SHP77 treated with DMSO at 0.1 percent for 48 hours (cell line): Measurements from ENCODE around the gene OGA.

Experiments
- DNase-seq: peaks from one replicate; lab custom pipeline; 2025; lab: John Stamatoyannopoulos, UW

The OGA gene

GRCh38 chr10:101818119-101818871 is at the start of gene OGA:
Gene OGA (minus strand): TSS chr10:101818444. CDS start chr10:101818022, 422 bp downstream.
- DNase-seq, result peak; percentile 98

GRCh38 chr10:101867931-101868330 is 49.7 kb upstream of the OGA start:
- DNase-seq, result no peak

DNA sequence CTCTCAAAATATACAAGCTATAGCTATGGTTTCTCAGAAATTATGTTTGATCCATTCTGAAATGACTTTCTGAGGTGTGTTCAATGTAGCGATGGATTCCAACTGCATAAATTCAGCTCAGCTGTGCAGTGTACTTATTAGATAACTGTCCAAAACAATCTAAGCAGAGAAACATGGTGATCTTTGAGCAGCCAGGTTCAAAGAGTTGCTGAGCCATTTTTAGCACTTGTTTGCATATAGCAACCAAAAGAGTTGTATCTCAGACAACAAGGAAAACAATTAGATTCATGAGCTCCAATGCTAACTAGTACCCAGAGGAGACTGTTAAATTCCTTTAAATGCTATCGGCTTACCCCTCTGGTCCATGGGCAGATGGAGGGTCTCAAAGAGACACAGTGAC is 41.3 kb upstream of the OGA start:
- DNase-seq, result no peak

DNA sequence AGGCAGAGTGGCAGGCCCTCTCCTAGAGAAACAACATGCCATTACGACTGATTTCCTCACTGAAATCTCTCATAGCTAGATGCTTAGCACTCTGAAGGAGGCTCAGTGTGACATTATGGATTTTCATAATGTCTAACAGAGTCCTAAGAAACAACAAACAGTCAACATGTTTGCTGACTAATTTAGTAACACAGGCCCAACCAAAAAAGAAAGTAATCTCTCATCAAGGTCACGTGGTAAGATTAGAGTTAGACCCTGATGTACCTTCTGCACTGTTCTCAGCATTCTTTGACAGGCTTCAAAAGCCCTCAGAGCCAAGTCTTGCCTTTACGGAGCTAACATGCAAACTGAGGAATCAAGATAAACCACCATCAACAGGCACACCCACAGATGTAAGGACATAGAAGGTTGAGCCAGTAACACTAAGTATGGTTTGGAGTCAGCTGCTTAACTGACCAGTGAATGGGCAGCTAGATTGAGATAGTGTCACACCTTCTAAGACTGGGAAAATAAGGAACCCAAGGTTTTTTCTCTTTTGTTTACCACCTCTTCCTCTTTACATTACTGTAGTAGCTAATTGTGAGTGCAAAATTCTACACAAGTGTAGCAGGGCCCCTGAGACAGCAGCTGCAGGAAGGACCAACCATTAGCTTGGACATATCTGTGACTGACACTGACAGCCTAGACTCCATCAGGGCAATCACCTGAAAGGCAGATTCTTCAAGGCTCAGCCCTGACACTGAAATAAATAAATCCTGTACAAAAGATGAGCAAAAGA is 40.7 kb upstream of the OGA start:
- DNase-seq, result no peak

DNA sequence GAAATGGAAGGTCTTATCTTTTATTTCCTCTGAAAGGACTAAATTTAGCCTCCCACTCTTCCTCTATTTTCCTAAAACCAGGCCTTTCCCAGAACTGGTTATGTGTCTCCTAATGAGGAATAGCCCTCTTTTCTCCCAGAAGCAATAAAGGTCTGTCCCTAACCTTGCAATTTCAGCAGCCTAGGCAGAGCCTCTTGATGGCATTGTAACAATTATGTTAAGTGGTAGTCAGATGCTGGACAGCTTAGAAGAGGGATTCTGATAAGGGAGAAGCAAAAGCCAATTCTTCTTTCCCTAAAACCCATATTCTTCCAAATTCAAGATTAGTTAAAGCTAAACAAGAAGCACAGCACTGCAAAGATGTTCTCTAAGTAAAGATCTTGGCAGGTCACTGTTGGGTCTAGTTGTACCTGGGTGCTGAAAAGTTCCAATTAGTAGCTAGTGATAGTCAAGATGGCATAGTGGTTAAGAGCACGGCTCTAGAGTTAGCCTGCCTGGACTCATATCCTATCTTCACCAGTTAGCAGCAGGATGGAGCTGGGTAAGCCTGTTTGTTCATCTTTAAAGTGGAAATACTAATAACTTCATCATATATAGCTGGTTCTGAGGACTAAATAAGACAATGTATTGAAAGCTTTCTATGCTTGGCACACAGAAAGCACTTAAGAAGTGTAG is 39.7 kb upstream of the OGA start:
- DNase-seq, result no peak

DNA sequence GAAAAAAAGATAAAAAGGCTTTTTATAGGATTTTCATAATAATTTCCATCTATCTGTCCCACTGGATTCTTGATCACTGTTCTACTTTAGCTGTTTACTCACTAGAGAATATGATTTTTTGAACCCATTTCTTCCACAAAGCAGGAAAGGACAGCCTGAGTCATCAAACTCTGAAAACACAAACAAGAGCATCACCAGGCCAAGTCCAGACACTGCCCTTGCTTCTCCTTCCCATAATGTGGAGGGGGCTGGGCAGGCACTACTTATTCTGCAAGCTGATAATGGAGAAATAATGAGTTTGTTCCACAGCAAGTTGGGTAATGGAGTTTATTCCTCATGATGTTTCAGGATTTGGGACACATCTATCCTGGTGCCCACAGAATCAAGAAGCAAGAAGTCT is 38.4 kb upstream of the OGA start:
- DNase-seq, result no peak

DNA sequence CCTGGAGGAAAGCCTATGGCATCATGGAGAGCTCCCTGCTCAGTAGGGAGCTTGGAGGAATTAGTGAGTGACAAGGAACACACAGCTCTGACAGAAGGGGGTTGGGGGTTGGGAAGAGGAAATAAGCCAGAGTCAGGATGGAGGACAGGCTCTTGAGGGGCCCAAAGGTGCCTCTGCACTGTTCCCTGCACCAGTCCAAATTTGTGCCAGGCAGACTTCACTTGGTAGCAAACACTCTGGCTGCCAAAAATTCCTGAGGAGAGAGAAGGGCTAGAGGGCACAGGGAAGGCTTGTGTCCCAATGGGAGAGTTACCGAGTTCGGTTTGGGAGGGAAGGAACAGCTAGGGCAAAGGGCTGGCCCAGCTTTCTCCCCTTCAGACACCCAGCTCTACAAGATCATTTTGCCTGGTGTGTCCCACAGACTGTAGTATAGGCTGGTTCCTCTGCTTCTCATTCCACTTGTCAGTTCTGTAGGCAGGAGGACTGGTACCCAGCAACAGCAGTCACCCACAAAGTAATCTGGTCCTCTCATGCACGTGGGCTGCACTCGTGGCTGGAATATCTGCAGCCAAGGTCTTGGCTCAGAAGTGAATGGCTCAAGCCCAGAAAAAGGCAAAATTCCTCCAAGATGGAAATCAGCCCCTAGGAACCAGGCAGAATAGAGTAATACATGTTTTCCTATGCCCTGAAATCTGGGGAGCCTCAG is 33.3 kb upstream of the OGA start:
- no peak for DNase-seq

- no peak for DNase-seq
Measured at GRCh38 chr10:101850749-101851148, 32.5 kb upstream of the OGA start.

- DNase-seq, result no peak
Measured at GRCh38 chr10:101848894-101849351, 30.7 kb upstream of the OGA start.

GRCh38 chr10:101848408-101848807 is 30.2 kb upstream of the OGA start:
- no peak for DNase-seq

DNA sequence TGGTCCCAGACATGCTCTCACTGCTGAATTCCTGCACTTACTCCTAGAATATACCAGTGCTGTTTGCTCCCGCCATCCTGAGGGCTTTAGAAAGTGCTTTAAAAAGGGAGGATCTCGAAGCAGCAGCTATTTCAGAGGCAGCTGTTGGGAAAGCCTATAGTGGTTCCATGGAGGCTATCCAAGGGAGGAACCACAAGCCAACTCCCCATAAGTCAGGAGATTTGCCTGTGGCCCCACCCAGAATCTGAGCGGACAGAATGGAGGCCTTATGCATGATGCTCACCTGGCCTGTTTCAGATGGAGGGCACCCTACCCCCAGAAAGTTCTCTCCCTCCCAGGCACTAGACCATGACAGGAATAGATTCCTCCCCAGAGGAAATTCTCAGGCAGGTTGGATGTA is 27.6 kb upstream of the OGA start:
- DNase-seq, result no peak

GRCh38 chr10:101843032-101844021 is 25.1 kb upstream of the OGA start, which contains the start of gene KCNIP2:
Gene KCNIP2 (minus strand): TSS chr10:101843800. CDS start chr10:101843568, 232 bp downstream.
- DNase-seq, result peak; percentile 11

GRCh38 chr10:101841826-101842225 is 23.6 kb upstream of the OGA start:
- no peak for DNase-seq

DNA sequence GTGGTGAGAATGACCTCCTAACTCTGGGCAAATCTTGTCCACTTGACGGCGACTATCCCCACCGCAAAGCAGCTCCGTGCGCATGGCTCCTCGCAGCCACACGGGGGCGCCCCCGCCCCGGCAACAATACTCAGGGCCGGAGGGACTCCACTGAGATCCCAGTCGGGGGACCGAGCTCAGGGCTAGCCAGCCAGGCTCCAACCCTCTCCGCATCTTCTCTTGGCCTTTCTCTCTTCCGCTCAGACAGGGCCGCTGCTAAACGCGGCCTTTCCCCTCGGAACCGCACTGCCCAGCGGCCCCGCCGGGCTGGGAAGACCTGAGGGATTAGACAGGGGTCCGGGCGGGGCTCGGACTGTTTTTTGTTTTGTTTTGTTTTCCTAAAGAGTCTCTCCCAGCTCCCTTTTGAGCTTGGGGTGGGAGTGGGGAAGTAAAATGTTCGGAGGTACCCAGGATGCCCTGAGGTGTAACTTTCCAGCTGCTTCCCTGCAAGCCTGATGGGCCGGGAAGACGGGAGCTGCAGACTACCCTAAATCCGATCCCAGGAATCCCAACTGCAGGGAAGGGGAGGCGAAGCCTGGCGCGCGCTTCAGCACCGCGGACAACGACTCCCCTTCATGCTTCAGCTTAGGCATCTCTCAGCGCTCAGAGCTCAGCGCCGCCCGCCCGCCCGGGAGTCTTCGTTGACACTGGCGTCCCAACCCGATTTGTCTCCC is 22.7 kb upstream of the OGA start:
- peak; percentile 37 for DNase-seq

DNA sequence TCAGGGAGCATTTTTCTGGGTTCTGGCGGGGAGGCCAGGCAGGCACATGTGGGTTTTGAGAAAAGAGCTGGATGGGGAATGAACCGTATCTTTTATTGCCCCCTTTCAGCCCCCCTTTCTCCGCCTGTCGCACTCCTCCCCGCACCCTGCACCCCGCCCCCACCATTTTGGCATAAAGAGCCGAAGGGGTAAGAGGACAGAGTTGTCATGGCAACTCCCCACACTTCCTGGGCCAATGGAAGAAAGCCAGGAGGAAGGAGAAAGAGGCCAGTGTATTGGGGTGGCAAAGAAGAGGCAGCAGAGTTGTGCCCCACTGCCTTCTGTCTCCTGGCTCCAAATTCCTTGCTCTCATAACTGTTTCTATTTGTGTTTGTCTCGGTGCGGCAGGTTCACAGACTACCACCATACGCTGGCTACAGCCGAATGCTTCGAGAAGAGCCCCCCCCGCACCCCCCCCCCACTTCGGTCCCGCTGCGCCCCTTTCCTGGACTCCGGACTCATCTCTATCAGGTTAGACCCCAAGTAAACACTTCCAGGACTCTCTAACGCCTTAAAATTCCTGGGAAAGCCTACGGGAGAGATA is 21.9 kb upstream of the OGA start:
- DNase-seq, result no peak

DNA sequence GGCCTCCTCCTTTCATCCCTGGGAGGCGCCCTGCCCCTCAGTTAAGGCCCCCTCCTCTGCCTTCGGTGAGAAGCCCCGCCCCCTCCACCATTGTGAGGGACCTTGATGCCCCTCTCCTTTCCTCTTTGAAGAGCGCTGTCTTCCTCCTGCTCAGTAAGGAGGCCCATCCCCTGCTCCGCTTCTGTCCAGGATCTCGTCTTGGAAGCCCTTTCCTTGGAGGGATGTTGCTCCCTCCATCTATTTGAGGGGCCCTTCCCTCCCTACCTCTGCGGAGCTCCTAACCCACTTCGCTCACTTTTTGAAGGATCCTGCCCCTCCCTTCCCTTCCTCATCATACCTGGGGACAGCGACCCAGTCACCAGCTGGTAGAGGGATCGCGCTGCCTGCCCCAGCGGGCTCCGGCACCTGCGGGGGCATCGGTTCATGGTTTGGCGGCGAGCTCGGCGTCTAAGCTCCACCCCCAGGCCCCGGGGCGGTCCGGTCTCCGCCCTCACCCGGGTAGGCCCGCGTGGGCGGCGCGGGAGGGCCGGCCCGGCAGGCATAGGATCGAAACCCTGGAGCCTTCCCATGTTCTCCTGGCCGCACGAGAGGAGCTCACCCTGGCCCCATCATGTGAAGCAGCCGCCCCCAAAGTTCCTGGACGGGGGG is 21.3 kb upstream of the OGA start:
- DNase-seq, result no peak

GRCh38 chr10:101839002-101839401 is 20.8 kb upstream of the OGA start:
- no peak for DNase-seq

DNA sequence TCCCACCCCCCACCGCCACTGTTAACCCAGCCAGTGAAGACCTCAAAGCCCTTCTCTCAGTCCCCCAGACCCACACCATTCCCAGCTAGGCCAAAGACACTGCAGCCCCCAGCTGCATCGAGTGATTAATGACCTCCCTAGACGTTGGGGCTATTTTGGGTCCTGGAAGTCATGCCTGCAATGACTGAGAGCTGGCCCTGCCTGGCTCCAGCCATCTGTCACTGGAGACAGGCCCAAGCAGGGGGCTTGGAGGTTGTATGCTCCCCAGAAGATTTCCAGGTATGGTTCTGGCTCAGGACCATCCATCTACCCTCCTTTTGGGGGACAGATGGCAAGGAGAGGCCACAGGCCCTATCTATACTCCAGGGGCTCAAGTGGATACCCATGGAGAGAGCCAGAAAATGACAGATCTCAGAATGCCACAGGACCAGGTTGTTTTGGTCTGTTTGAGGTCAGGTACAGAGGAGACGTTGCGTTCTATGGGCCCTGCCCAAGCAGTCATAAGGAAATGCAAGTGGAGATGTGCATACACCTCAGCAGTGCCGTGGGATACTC is 20.2 kb upstream of the OGA start:
- DNase-seq, result no peak

DNA sequence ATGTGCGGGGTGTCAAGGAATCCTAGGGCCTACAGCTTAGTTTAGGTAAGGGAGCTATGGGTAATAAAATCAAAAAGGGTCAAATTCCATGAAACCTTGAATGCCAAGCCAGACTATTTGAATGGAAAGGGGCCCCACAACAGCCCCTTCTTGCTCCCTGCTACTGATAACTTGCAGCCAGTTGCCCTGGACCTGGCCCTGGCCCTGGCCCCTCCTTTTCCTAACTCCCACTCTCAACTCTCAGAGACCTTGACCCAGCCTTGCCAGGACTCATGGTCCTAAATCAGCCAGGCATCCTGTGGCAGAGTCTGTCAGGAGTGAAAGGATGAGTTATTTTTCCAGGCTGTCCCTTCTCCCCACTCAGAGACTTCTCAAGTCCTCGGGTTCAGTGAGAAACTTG is 19.5 kb upstream of the OGA start:
- DNase-seq, result no peak
